Measurements from ENCODE around the gene ABCF2.

DNA sequence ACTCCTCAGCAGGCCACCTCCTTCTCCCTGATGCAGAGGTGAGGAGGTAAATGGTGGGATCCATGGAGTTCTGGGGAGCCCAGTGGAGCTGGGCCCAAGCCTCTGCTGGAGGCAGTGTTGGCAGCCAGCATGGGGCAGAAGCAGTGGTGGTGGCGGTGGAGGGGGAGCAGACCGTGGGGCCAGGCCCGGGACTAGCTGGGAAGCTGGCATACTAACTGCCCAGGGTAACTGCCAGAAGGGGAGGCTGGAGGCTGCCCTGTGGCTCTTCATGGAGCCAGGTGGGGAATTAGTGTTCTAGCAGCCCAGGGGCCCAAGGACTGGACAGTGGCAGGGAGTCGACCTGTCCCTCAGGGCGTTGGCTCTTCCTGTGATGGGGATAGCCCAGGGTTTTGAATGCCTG, 37.6 kb upstream of the ABCF2 start:
- TF ChIP-seq, protein P1, sequence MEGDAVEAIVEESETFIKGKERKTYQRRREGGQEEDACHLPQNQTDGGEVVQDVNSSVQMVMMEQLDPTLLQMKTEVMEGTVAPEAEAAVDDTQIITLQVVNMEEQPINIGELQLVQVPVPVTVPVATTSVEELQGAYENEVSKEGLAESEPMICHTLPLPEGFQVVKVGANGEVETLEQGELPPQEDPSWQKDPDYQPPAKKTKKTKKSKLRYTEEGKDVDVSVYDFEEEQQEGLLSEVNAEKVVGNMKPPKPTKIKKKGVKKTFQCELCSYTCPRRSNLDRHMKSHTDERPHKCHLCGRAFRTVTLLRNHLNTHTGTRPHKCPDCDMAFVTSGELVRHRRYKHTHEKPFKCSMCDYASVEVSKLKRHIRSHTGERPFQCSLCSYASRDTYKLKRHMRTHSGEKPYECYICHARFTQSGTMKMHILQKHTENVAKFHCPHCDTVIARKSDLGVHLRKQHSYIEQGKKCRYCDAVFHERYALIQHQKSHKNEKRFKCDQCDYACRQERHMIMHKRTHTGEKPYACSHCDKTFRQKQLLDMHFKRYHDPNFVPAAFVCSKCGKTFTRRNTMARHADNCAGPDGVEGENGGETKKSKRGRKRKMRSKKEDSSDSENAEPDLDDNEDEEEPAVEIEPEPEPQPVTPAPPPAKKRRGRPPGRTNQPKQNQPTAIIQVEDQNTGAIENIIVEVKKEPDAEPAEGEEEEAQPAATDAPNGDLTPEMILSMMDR (IDR thresholded peaks at IDR 0.05 in 8 of 11, conservative IDR thresholded peaks at IDR 0.05 in 3 of 11), result no peak
- TF ChIP-seq POLR2A (IDR thresholded peaks at IDR 0.05), result no peak
- no peak for TF ChIP-seq POLR2AphosphoS5 (IDR thresholded peaks at IDR 0.05)

Data from spleen (tissue), 7 donors.